AG04449 (cell line): Measurements from ENCODE around the gene TSPAN18.

ENCODE experiments used
- CTCF ChIA-PET: fragments of 350-600 bp; formaldehyde crosslinking; extraction: SDS; loops from one replicate; lab custom pipeline; 2021; ENCODE audit warnings: antibody characterized with exemption; lab: Yijun Ruan, JAX
- POLR2A ChIA-PET: fragments of 400-600, 350-600 bp; formaldehyde crosslinking; extraction: SDS; loops from one replicate; lab custom pipeline; 2020; ENCODE audit warnings: antibody characterized with exemption, inconsistent platforms; lab: Yijun Ruan, JAX
- DNase-seq: peaks from one replicate; pipeline ENCODE4 v3.0.0-alpha.2; 2010; ENCODE audit warnings: low read depth, low spot score
- H3K4me3 ChIP-seq: 2 replicates; pipeline ENCODE4 v1.5.1; 2011; ENCODE audit warnings: low read depth, mild to moderate bottlenecking, control low read depth, low read length
- TF ChIP-seq, protein P1 (sequence below): IDR thresholded peaks from one replicate; pipeline ENCODE4 v1.5.1; 2011; ENCODE audit warnings: mild to moderate bottlenecking, moderate library complexity, low read length, control low read depth, inconsistent platforms; ENCODE audit not compliant: insufficient read depth; ENCODE audit errors: missing control alignments

The TSPAN18 gene

DNA sequence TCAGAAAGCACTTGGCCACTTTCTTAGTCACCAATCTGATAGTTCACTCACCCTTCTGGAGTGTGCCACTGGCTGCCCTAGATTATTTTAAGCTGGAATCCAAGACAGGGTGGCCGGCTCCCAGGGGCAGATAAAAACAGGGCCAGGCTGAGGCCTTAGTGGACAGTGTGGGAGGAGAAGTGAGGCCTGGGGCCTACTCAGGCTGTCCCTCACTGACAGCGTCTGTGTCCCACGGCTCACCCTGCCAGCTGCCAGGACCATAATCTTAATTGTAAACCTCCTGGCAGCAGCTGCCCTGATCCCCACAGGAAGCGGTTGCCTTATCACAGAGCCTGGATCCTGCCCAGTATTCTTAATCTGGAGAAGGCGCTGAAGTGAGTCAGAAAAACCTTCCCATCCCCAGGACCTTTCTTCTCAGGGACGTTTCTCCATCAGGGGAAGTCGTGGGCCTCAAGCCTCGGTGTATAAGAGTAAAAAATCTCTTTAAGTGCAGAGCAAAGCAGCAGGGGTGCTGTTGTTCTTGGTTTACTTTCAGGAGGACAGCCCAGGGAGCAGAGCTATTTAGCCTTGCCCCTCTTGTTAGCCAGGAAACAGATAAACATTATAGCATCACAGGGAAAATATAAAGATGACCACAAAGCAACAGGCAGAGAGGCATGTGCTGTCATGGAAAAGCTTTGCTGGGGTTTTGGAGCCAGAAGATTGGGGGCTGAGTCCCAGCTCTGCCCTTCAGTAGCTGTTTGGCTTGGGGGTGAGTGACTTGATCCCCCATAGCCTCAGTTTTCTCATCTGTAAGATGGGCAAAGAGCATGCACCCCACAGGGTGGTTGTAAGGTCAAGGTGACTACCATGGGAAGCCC is 39.6 kb downstream of the TSPAN18 start:
- CTCF ChIA-PET = interaction anchor here (0.6 to 4.4 kb wide), 13 partner anchors 9 to 145 kb away, joined by 3 to 51 read pairs (median 3); no protein-coding TSS in a partner anchor
- POLR2A ChIA-PET = interaction anchor here (1.5 to 2.0 kb wide), 2 partner anchors 23 to 96 kb away, joined by 4 to 5 read pairs; no protein-coding TSS in a partner anchor

DNA sequence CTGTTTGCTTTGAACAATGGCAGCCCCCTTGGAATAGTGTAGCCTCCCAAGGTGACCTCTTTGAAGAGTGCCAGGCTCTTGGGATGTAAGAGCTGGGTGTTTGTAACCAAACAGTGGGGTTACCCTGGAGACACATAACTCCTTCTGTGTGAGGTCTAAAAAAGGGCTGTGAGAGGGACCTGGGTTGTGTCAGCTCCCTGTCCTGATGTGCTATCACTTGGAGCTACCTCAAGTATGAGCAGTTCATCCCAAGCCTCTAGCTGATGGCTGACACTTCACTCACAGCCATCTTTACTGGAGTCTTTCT is 40.2 kb downstream of the TSPAN18 start:
- no peak for DNase-seq
- no peak overlapping the region for H3K4me3 ChIP-seq
- TF ChIP-seq, protein P1, sequence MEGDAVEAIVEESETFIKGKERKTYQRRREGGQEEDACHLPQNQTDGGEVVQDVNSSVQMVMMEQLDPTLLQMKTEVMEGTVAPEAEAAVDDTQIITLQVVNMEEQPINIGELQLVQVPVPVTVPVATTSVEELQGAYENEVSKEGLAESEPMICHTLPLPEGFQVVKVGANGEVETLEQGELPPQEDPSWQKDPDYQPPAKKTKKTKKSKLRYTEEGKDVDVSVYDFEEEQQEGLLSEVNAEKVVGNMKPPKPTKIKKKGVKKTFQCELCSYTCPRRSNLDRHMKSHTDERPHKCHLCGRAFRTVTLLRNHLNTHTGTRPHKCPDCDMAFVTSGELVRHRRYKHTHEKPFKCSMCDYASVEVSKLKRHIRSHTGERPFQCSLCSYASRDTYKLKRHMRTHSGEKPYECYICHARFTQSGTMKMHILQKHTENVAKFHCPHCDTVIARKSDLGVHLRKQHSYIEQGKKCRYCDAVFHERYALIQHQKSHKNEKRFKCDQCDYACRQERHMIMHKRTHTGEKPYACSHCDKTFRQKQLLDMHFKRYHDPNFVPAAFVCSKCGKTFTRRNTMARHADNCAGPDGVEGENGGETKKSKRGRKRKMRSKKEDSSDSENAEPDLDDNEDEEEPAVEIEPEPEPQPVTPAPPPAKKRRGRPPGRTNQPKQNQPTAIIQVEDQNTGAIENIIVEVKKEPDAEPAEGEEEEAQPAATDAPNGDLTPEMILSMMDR = no peak
- ChIA-PET POLR2A (interaction anchor here (1.5 to 2.0 kb wide), 2 partner anchors 23 to 95 kb away, joined by 4 to 5 read pairs; no protein-coding TSS in a partner anchor), CTCF (interaction anchor here (0.6 to 4.4 kb wide), 10 partner anchors 8 to 144 kb away, joined by 3 to 51 read pairs (median 3); no protein-coding TSS in a partner anchor)

More for the DNA sequence above, 39.6 kb downstream of the TSPAN18 start:
- H3K4me3 ChIP-seq = no peak overlapping the region
- DNase-seq = no peak
- TF ChIP-seq, protein P1 = no peak

DNA sequence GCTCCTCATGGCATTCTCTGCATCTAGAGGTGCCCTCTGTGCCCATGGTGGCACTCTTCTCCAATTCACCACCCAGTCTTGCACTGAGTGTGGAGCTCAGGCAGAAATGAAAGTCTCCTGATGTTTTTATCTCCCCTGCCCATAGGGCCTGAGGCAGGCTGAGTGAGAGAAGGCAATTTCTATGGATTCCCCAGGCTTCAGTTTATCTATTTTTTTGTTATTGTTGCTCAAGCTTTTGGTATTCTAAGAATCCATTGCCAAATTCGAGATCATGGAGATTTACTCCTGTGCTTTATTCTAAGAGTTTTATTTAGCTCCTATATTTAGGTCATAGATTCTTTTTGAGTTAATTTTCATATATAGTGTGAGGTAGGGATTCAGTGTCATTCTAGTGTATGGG is 40.7 kb downstream of the TSPAN18 start:
- ChIA-PET POLR2A (interaction anchor here (1.5 kb wide), 1 partner anchor 22 kb away, joined by 5 read pairs; no protein-coding TSS in a partner anchor), CTCF (interaction anchor here (0.8 to 4.4 kb wide), 8 partner anchors 8 to 144 kb away, joined by 3 to 51 read pairs (median 3); no protein-coding TSS in a partner anchor)
- H3K4me3 ChIP-seq = no peak overlapping the region
- DNase-seq = no peak
- TF ChIP-seq, protein P1 = no peak

DNA sequence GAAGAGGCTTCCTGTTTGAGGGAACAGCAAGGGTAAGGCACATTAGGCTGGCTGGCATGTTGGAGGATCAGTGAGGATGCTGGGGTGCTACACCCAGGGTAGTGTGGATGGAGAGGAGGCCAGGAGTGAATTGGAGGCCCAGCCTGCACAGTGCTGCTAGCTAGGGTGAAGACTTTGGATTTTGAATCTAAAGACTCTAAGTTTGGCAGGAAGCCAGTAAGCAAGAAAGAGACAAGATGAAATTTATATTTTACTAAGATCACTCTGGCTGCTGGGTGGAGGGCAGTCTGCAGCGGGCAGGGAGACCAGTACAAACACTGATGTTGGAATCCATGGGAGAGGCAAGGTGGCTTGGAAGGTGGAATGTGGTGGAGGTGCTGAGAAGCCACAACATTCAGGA is 43.6 kb downstream of the TSPAN18 start:
- TF ChIP-seq, protein P1 = no peak
- DNase-seq = no peak
- ChIA-PET CTCF (interaction anchor here (7.4 kb wide), 1 partner anchor 13 kb away, joined by 53 read pairs; no protein-coding TSS in a partner anchor), POLR2A (no interaction called here)
- no peak overlapping the region for H3K4me3 ChIP-seq

DNA sequence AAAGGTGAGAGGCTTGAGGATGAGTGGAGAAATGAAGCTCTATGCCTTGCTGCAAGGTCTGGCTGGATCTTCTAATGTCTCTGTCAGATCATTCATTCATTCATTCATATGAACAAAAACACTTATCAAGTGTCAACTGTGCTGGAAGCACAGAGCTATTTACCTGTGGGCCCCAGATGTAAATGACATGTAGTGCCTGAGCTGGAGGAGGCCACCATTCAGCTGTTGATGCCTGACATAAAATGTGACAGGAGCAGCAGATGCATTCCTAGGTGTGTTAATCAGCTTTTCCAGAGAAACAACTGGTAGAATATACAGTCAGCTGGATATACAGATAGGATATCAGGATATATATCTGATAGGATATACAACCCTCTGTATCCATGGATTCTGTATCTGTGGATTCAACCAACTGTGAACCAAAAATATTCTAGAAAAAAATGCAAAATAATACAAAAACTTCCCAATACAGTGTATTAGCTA is 44.5 kb downstream of the TSPAN18 start:
- TF ChIP-seq, protein P1 = no peak

DNA sequence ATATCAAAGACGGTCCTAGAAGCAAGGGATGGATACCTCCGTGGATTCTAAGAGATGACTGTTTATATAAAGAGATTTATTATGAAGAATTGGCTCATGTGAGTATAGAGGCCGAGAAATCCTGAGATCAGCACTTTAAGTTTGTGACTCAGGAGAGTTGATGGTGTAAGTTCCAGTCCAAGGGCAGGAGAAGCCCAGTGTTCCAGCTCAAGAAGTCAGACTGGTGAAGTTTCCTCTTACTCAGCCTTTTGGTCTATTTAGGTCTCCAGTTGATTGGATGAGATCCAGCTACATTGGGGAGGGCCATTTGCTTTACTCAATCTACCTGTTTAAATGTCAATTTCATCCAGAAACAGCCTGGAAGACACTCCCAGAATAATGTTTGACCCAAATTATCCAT is 45.1 kb downstream of the TSPAN18 start:
- no peak for DNase-seq
- H3K4me3 ChIP-seq = no peak overlapping the region
- ChIA-PET CTCF (interaction anchor here (1.2 to 7.4 kb wide), 2 partner anchors 9 to 12 kb away, joined by 4 to 53 read pairs; no protein-coding TSS in a partner anchor), POLR2A (no interaction called here)
- TF ChIP-seq, protein P1 = no peak

More for the DNA sequence above, 44.5 kb downstream of the TSPAN18 start:
- no peak overlapping the region for H3K4me3 ChIP-seq
- CTCF ChIA-PET = interaction anchor here (1.2 to 7.4 kb wide), 2 partner anchors 8 to 12 kb away, joined by 4 to 53 read pairs; no protein-coding TSS in a partner anchor
- DNase-seq = no peak
- POLR2A ChIA-PET = no interaction called here
